ENCODE data around the gene LARGE2. TPM values are rescaled to one million over a fixed set of nuclear protein-coding genes. Genes with fewer than 3 reads are reported as not detected.

The LARGE2 gene
- total RNA-seq, 6 experiments from 2014 or later, result not detected

DNA sequence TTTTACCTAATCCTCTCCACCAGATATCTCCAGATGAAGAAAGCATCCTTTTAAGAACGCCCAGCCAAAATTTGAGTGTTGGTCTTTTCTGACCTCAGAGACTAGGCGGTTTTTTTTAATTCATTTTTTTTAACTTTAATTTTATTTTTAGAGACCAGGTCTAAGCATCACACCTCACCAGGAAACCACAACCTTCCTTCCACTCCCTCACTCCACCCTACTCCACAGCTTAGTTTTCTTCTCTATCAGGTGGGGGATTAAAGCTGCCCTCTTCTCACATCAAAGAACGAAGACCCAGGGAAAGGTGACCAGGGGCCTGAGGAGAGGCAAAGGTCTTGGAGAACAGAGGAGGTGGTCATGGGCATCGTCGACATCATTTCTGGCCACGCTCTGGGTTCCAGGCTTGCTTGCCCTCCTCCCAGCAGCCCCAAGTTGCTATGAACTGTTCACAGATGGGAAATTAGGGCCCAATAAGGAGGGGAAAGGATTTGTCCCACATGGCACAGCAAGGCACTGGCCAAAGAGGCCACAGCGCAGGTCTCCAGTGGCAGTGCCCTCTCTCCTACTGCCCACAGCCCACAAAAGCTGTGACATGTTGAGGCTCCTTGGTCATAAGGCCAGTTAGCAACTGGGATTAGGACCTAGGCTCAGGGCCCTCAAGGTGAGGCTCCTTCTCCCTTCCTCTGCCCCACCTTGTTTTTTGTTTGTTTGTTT lies 3.3 kb upstream of the LARGE2 start:
- H3K27ac Mint-ChIP-seq, result peak overlapping the region; percentile 96
- no peaks in the 10 kb centered on the region for H3K36me3 Mint-ChIP-seq (ENCODE audit: low read depth)
- TF ChIP-seq, protein P1, sequence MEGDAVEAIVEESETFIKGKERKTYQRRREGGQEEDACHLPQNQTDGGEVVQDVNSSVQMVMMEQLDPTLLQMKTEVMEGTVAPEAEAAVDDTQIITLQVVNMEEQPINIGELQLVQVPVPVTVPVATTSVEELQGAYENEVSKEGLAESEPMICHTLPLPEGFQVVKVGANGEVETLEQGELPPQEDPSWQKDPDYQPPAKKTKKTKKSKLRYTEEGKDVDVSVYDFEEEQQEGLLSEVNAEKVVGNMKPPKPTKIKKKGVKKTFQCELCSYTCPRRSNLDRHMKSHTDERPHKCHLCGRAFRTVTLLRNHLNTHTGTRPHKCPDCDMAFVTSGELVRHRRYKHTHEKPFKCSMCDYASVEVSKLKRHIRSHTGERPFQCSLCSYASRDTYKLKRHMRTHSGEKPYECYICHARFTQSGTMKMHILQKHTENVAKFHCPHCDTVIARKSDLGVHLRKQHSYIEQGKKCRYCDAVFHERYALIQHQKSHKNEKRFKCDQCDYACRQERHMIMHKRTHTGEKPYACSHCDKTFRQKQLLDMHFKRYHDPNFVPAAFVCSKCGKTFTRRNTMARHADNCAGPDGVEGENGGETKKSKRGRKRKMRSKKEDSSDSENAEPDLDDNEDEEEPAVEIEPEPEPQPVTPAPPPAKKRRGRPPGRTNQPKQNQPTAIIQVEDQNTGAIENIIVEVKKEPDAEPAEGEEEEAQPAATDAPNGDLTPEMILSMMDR (IDR thresholded peaks at IDR 0.05), result no peak
- no peak for DNase-seq
- H3K27me3 Mint-ChIP-seq (ENCODE audit: insufficient read depth), result peaks cover 21% of the 10 kb centered on the region
- peaks cover 19% of the 10 kb centered on the region for H3K4me1 Mint-ChIP-seq (ENCODE audit: low read depth)
- peak overlapping the region; percentile 97 for H3K4me3 Mint-ChIP-seq
- H3K9me3 Mint-ChIP-seq, result no peaks in the 10 kb centered on the region

DNA sequence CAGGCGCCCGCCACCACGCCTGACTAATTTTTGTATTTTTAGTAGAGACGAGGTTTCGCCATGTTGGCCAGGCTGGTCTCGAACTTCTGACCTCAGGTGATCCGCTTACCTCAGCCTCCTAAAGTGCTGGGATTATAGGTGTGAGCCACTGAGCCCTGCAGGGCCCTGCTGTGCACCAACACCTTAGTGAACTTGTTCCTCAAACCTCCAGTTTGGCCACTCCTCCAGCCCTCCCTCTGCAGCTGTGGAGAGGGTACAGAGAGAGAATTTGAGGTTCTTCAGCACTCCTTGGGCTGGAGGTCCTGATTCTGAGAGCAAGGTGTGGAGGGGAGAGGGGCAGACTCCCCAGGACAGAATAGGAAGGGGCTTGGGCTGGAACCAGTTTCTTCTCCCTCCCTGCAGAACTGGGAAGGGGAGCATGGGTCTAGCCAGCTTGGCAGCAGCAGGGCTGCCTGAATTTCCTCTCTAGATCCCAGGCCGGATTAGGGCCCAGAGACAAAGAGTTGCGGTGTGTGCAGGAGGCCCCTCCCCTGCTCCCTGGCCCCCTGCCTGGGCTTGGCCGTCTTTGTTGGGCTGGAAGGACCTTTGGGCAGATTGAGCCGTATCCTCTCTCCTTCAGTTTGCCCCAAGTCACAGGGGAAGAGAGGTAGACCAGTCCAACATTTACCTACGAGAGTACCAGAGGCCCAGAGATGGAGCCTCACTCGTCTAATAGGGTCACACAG lies 2.5 kb upstream of the LARGE2 start:
- Mint-ChIP-seq H3K4me3 (no peak overlapping the region), H3K27me3 (ENCODE audit: insufficient read depth) (peaks cover 22% of the 10 kb centered on the region), H3K36me3 (ENCODE audit: low read depth) (no peaks in the 10 kb centered on the region), H3K4me1 (ENCODE audit: low read depth) (peaks cover 19% of the 10 kb centered on the region), H3K27ac (no peak overlapping the region), H3K9me3 (no peaks in the 10 kb centered on the region)
- TF ChIP-seq, protein P1 (IDR thresholded peaks at IDR 0.05), result no peak
- DNase-seq, result no peak

GRCh38 chr11:45920531-45921477 lies 1.7 kb upstream of the LARGE2 start:
- Mint-ChIP-seq H3K27ac (no peak overlapping the region), H3K9me3 (no peaks in the 10 kb centered on the region), H3K36me3 (ENCODE audit: low read depth) (no peaks in the 10 kb centered on the region), H3K4me1 (ENCODE audit: low read depth) (peaks cover 19% of the 10 kb centered on the region), H3K27me3 (ENCODE audit: insufficient read depth) (peaks cover 24% of the 10 kb centered on the region), H3K4me3 (no peak overlapping the region)
- no peak for DNase-seq
- TF ChIP-seq, protein P1 (IDR thresholded peaks at IDR 0.05), result no peak

DNA sequence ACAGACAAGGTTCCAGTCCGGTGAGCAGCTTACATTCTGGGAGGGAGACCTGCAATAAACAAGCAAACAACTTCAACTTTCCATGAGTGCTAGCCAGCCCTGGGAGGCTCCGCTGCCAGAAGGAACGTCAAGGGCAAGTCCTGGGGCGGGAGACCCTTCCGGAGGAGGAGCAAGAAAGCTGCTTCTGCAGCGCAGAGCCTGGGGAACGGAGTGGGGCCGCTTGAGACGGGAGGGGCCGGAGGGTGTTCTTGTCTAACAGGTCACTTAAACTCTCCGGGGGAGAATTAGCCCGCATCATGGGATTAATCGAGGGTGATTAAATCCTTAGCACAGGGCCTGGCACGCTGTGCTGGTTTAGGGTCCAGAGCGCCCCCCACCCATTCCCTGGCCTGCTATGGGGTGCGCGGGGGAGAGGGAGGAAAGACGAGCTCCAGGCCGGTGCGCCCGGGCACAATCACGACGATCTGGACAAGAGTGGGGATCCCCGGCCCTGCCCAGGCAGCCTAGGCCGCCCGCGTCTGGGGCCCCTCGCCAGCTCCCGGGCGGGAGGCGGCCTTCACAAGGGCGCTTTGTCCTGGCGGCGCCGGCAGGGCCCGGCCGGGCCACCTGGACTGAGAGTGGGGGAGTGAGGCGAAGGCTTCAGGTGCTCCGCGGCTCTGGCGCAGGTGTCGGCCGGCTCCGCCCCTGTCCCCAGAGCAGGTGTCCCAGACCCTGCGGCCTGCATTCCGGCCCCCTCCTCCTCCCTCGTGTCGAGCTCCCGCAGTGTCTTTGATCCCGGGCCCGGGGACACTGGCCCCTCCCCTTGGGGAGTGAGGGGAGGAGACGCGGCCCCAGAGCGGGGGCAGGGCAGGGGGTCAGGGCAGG lies 663 bp upstream of the LARGE2 start:
- no peak overlapping the region for H3K4me3 Mint-ChIP-seq

More for the DNA sequence above, 663 bp upstream of the LARGE2 start:
- peaks cover 11% of the 10 kb centered on the region for H3K4me1 Mint-ChIP-seq (ENCODE audit: low read depth)
- no peak for DNase-seq
- H3K36me3 Mint-ChIP-seq (ENCODE audit: low read depth), result no peaks in the 10 kb centered on the region
- H3K9me3 Mint-ChIP-seq, result no peaks in the 10 kb centered on the region
- no peak overlapping the region for H3K27ac Mint-ChIP-seq
- H3K27me3 Mint-ChIP-seq (ENCODE audit: insufficient read depth), result peaks cover 34% of the 10 kb centered on the region
- TF ChIP-seq, protein P1 (IDR thresholded peaks at IDR 0.05), result no peak
